ENCODE data around the gene KCNQ1.
"Not testable (repeated sequence)": the region's sequence is repeated elsewhere in the genome, so short reads cannot be mapped to it uniquely, and the experiment has no call there.

Gene KCNQ1

DNA sequence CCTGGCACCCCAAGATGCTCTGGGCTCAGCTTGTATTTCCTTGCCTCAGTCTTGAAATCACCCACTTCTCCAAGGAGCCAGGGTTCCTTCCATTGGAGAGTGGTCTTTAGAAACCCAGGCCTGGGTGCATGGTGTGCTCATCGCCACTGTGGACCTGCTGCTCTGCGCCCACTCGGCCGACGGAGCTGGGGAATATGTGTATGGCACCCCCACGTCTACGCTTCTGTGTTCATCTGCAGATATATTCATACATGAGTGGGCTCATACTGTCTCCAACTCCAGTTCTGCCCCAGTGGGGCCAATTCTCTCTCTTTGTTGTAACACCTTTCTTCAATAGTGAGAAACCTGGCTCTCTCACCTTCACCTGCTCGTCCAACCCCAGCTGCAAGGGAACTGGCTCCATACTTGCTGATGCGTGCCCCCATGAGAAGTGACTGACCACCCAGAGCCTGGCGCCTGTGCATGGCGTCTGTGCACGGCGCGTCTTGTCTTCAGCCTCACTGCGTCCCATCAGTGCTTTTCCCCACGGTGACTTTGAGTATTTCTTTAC is 39.8 kb downstream of the KCNQ1 start:
- Histone ChIP-seq H3K9me3 (ENCODE audit: insufficient read depth, low read depth, low read length) (peaks cover 6% of the 10 kb centered on the region), H3K9me2 (replicated peaks; ENCODE audit: low read depth, low read length) (no peaks in the 10 kb centered on the region), H3K36me3 (ENCODE audit: insufficient read depth, low read length) (no peaks in the 10 kb centered on the region), H3K27me3 (ENCODE audit: insufficient read depth, low read length, poor library complexity, severe bottlenecking) (no peaks in the 10 kb centered on the region), H3K79me2 (ENCODE audit: insufficient read depth, low read length) (no peaks in the 10 kb centered on the region), H4K20me1 (ENCODE audit: insufficient read depth, low read length, poor library complexity, severe bottlenecking) (no peaks in the 10 kb centered on the region), H3K4me2 (ENCODE audit: low read depth, low read length, poor library complexity, severe bottlenecking) (no peak overlapping the region), H3K9ac (ENCODE audit: low read depth, low read length, poor library complexity, severe bottlenecking) (no peak overlapping the region), H3K4me1 (ENCODE audit: insufficient read depth, low read length, poor library complexity, severe bottlenecking) (no peaks in the 10 kb centered on the region), H2AFZ (ENCODE audit: low read length) (no peak overlapping the region), H3K4me3 (ENCODE audit: low read length, poor library complexity, severe bottlenecking) (no peak overlapping the region), H3F3A (ENCODE audit: low read depth) (no peaks in the 10 kb centered on the region)
- TF ChIP-seq EZH2phosphoT487 (IDR thresholded peaks at IDR 0.05; ENCODE audit: borderline replicate concordance) (no peak), CTCF (conservative IDR thresholded peaks at IDR 0.05; ENCODE audit: low read length) (no peak)

DNA sequence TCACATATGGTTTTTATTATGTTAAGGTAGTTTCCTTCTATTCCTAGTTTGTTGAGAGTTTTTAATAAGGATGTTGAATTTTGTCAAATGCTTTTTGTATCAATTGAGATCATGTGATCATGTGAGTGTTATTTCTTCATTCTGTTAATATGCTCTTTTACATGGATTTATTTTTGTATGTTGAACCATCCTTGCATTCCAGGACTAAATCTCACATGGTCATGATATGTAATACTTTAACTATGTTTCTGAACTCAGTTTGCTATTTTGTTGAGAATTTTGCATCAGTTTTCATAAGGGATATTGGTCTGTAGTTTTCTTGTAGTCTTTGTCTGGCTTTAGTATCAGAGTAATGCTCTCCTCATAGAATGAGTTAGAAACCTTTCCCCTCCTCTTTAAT is 43.2 kb downstream of the KCNQ1 start:
- Histone ChIP-seq H3K4me2 (ENCODE audit: low read depth, low read length, poor library complexity, severe bottlenecking) (no peak overlapping the region), H3K27me3 (ENCODE audit: insufficient read depth, low read length, poor library complexity, severe bottlenecking) (no peaks in the 10 kb centered on the region)
- TF ChIP-seq CTCF (conservative IDR thresholded peaks at IDR 0.05; ENCODE audit: low read length) (no peak), EZH2phosphoT487 (IDR thresholded peaks at IDR 0.05; ENCODE audit: borderline replicate concordance) (no peak)

GRCh38 chr11:2489083-2489482 is 44.3 kb downstream of the KCNQ1 start:
- Histone ChIP-seq H4K20me1 (ENCODE audit: insufficient read depth, low read length, poor library complexity, severe bottlenecking) (no peaks in the 10 kb centered on the region), H3K27me3 (ENCODE audit: insufficient read depth, low read length, poor library complexity, severe bottlenecking) (no peaks in the 10 kb centered on the region), H3K4me1 (ENCODE audit: insufficient read depth, low read length, poor library complexity, severe bottlenecking) (no peaks in the 10 kb centered on the region), H3K9ac (ENCODE audit: low read depth, low read length, poor library complexity, severe bottlenecking) (no peak overlapping the region), H3K36me3 (ENCODE audit: insufficient read depth, low read length) (no peaks in the 10 kb centered on the region), H3K4me2 (ENCODE audit: low read depth, low read length, poor library complexity, severe bottlenecking) (no peak overlapping the region), H3K9me3 (ENCODE audit: insufficient read depth, low read depth, low read length) (peaks cover 6% of the 10 kb centered on the region; the same call in 1 of the 2 replicates), H3K9me2 (replicated peaks; ENCODE audit: low read depth, low read length) (no peaks in the 10 kb centered on the region), H3K4me3 (ENCODE audit: low read length, poor library complexity, severe bottlenecking) (no peak overlapping the region), H2AFZ (ENCODE audit: low read length) (no peak overlapping the region), H3K79me2 (ENCODE audit: insufficient read depth, low read length) (no peaks in the 10 kb centered on the region), H3F3A (ENCODE audit: low read depth) (no peaks in the 10 kb centered on the region)
- TF ChIP-seq CTCF (conservative IDR thresholded peaks at IDR 0.05; ENCODE audit: low read length) (no peak), EZH2phosphoT487 (IDR thresholded peaks at IDR 0.05; ENCODE audit: borderline replicate concordance) (no peak)

More for the DNA sequence above, 43.2 kb downstream of the KCNQ1 start:
- no peaks in the 10 kb centered on the region for H3K79me2 ChIP-seq (ENCODE audit: insufficient read depth, low read length)
- H3K9me3 ChIP-seq (ENCODE audit: insufficient read depth, low read depth, low read length) = peaks cover 6% of the 10 kb centered on the region; the same call in 1 of the 2 replicates
- H3K9ac ChIP-seq (ENCODE audit: low read depth, low read length, poor library complexity, severe bottlenecking) = no peak overlapping the region
- H3K4me1 ChIP-seq (ENCODE audit: insufficient read depth, low read length, poor library complexity, severe bottlenecking) = no peaks in the 10 kb centered on the region
- no peak overlapping the region for H2AFZ ChIP-seq (ENCODE audit: low read length)
- H3K9me2 ChIP-seq (replicated peaks; ENCODE audit: low read depth, low read length) = no peaks in the 10 kb centered on the region
- H4K20me1 ChIP-seq (ENCODE audit: insufficient read depth, low read length, poor library complexity, severe bottlenecking) = no peaks in the 10 kb centered on the region
- no peaks in the 10 kb centered on the region for H3F3A ChIP-seq (ENCODE audit: low read depth)
- H3K4me3 ChIP-seq (ENCODE audit: low read length, poor library complexity, severe bottlenecking) = no peak overlapping the region
- no peaks in the 10 kb centered on the region for H3K36me3 ChIP-seq (ENCODE audit: insufficient read depth, low read length)

DNA sequence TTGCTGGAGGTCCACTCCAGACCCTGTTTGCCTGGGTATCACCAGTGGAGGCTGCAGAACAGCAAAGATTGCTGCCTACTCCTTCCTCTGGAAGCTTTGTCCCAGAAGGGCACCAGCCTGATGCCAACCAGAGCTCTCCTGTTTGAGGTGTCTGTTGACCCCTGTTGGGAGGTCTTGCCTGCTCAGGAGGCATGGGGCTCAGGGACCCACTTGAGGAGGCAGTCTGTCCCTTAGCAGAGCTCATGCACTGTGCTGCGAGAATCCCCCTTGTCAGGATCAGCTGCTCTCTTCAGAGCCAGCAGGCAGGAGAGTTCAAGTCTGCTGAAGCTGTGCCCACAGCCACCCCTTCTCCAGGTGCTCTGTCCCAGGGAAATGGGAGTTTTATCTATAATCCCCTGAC is 53.1 kb downstream of the KCNQ1 start:
- not testable (repeated sequence) for H4K20me1 ChIP-seq (ENCODE audit: insufficient read depth, low read length, poor library complexity, severe bottlenecking); H3K36me3 ChIP-seq (ENCODE audit: insufficient read depth, low read length); H2AFZ ChIP-seq (ENCODE audit: low read length); H3K4me2 ChIP-seq (ENCODE audit: low read depth, low read length, poor library complexity, severe bottlenecking); H3K4me3 ChIP-seq (ENCODE audit: low read length, poor library complexity, severe bottlenecking); H3K9me2 ChIP-seq (replicated peaks; ENCODE audit: low read depth, low read length); H3K9me3 ChIP-seq (ENCODE audit: insufficient read depth, low read depth, low read length); H3F3A ChIP-seq (ENCODE audit: low read depth); H3K9ac ChIP-seq (ENCODE audit: low read depth, low read length, poor library complexity, severe bottlenecking); H3K4me1 ChIP-seq (ENCODE audit: insufficient read depth, low read length, poor library complexity, severe bottlenecking); H3K79me2 ChIP-seq (ENCODE audit: insufficient read depth, low read length); H3K27me3 ChIP-seq (ENCODE audit: insufficient read depth, low read length, poor library complexity, severe bottlenecking)

Data from Loucy (cell line).